Epithelial cell of prostate (primary cell): ENCODE measurements around the gene ZRANB1.

Source experiments
- DNase-seq: peaks from one replicate; pipeline ENCODE4 v3.0.0-alpha.2; 2011; ENCODE audit warnings: low read depth, low spot score
- H3K27ac ChIP-seq: fragments of 450-650 bp; 2 replicates; pipeline ENCODE4 v1.5.1; 2017; ENCODE audit warnings: mild to moderate bottlenecking

Gene ZRANB1

GRCh38 chr10:125027871-125028869, 86.2 kb downstream of the ZRANB1 start:
- no peak for DNase-seq
- H3K27ac ChIP-seq: peak overlapping the region; percentile 65

GRCh38 chr10:125029584-125030242, 87.8 kb downstream of the ZRANB1 start:
- peak overlapping the region; percentile 65 for H3K27ac ChIP-seq
- no peak for DNase-seq

- no peak for DNase-seq
- peak overlapping the region; percentile 65 for H3K27ac ChIP-seq
Observed at GRCh38 chr10:125030567-125031197, 88.8 kb downstream of the ZRANB1 start.

- no peak overlapping the region for H3K27ac ChIP-seq
Observed at GRCh38 chr10:125032474-125033020, 90.6 kb downstream of the ZRANB1 start.

GRCh38 chr10:125033146-125033924, 91.4 kb downstream of the ZRANB1 start:
- DNase-seq: no peak

More at GRCh38 chr10:125032474-125033020, 90.6 kb downstream of the ZRANB1 start:
- DNase-seq: no peak

GRCh38 chr10:125034675-125035074, 92.8 kb downstream of the ZRANB1 start:
- peak overlapping the region; percentile 87 for H3K27ac ChIP-seq
- no peak for DNase-seq

More at GRCh38 chr10:125033146-125033924, 91.4 kb downstream of the ZRANB1 start:
- H3K27ac ChIP-seq: no peak overlapping the region

GRCh38 chr10:125035136-125035535, 93.2 kb downstream of the ZRANB1 start:
- peak; percentile 75 for DNase-seq
- peak overlapping the region; percentile 87 for H3K27ac ChIP-seq

- H3K27ac ChIP-seq: peak overlapping the region; percentile 87
- DNase-seq: no peak
Observed at GRCh38 chr10:125035588-125036295, 93.8 kb downstream of the ZRANB1 start.

- peak; percentile 60 for DNase-seq
- H3K27ac ChIP-seq: peak overlapping the region; percentile 87
Observed at GRCh38 chr10:125037145-125037877, 95.4 kb downstream of the ZRANB1 start.
